NCI-H1930 (cell line): ENCODE measurements around the gene FBXL19.

Source experiments
- DNase-seq, 2 experiments: peaks; one replicate each; lab custom pipeline; 2025; lab: John Stamatoyannopoulos, UW

Gene FBXL19

GRCh38 chr16:30986129-30986991, 63.0 kb downstream of the FBXL19 start:
- no peak for DNase-seq

GRCh38 chr16:30987581-30988190, 64.3 kb downstream of the FBXL19 start:
- no peak for DNase-seq

- no peak for DNase-seq
Observed at GRCh38 chr16:30989469-30990047, 66.2 kb downstream of the FBXL19 start.

GRCh38 chr16:30990105-30990504, 66.7 kb downstream of the FBXL19 start:
- DNase-seq: no peak

- no peak for DNase-seq
Observed at GRCh38 chr16:30991052-30991451, 67.7 kb downstream of the FBXL19 start.

- DNase-seq: no peak
Observed at GRCh38 chr16:30992276-30992780, 69.0 kb downstream of the FBXL19 start.

- no peak for DNase-seq
Observed at GRCh38 chr16:30992931-30993816, 69.8 kb downstream of the FBXL19 start.

- DNase-seq: no peak
Observed at GRCh38 chr16:30995927-30996323, 72.6 kb downstream of the FBXL19 start.

GRCh38 chr16:30996324-30996984, 73.1 kb downstream of the FBXL19 start:
- DNase-seq: no peak

- no peak for DNase-seq
Observed at GRCh38 chr16:30996985-30997724, 73.8 kb downstream of the FBXL19 start.

- DNase-seq: no peak
Observed at GRCh38 chr16:30997725-30998711, 74.6 kb downstream of the FBXL19 start.
